GM06990 (cell line): ENCODE data around the gene SH3BP4.

ENCODE experiments used
- DNase-seq: peaks from one replicate; pipeline ENCODE4 v3.0.0-alpha.2; 2011; ENCODE audit not compliant: insufficient read length; ENCODE audit errors: extremely low read depth
- H3K27me3 ChIP-seq: replicated peaks from 2 replicates; pipeline ENCODE4 v1.6.0; 2011; ENCODE audit warnings: low read length; ENCODE audit not compliant: control insufficient read depth, insufficient read depth
- H3K36me3 ChIP-seq: 2 replicates; pipeline ENCODE4 v1.5.1; 2011; ENCODE audit warnings: low read length; ENCODE audit not compliant: control insufficient read depth, insufficient read depth
- H3K4me3 ChIP-seq: replicated peaks from 2 replicates; pipeline ENCODE4 v1.5.1; 2011; ENCODE audit warnings: low read depth, mild to moderate bottlenecking, control low read depth, low read length
- CTCF ChIP-seq: IDR thresholded peaks from 2 replicates; pipeline ENCODE4 v1.5.1; 2011; ENCODE audit warnings: low read length, control low read depth, mild to moderate bottlenecking, inconsistent platforms; ENCODE audit not compliant: insufficient read depth, poor library complexity, severe bottlenecking

Gene SH3BP4

GRCh38 chr2:235021752-235022151 is 69.9 kb downstream of the SH3BP4 start:
- no peak for DNase-seq
- Histone ChIP-seq H3K27me3 (no peaks in the 10 kb centered on the region), H3K36me3 (no peaks in the 10 kb centered on the region), H3K4me3 (no peak overlapping the region)
- TF ChIP-seq CTCF, result no peak

GRCh38 chr2:235024191-235024860 is 72.5 kb downstream of the SH3BP4 start:
- TF ChIP-seq CTCF, result no peak
- Histone ChIP-seq H3K27me3 (no peaks in the 10 kb centered on the region), H3K4me3 (no peak overlapping the region), H3K36me3 (no peaks in the 10 kb centered on the region)
- no peak for DNase-seq

GRCh38 chr2:235024931-235025773 is 73.3 kb downstream of the SH3BP4 start:
- Histone ChIP-seq H3K27me3 (no peaks in the 10 kb centered on the region), H3K36me3 (no peaks in the 10 kb centered on the region), H3K4me3 (no peak overlapping the region)
- TF ChIP-seq CTCF, result no peak
- no peak for DNase-seq

- H3K4me3 ChIP-seq, result no peak overlapping the region
- no peak for TF ChIP-seq CTCF
- H3K27me3 ChIP-seq, result no peaks in the 10 kb centered on the region
- H3K36me3 ChIP-seq, result no peaks in the 10 kb centered on the region
- DNase-seq, result no peak
These were observed 74.2 kb downstream of the SH3BP4 start for GRCh38 chr2:235025800-235026536.

GRCh38 chr2:235026649-235027557 is 75.1 kb downstream of the SH3BP4 start:
- no peak for TF ChIP-seq CTCF
- Histone ChIP-seq H3K27me3 (no peaks in the 10 kb centered on the region), H3K36me3 (no peaks in the 10 kb centered on the region), H3K4me3 (no peak overlapping the region)
- no peak for DNase-seq
